GM18907 (cell line): Measurements from ENCODE around the gene RAB36.

Source experiments
- ATAC-seq: cut with Tn5 transposase; IDR thresholded peaks from one replicate; pipeline ENCODE4 v1.9.1; 2021; ENCODE audit warnings: mild to moderate bottlenecking, moderate library complexity; ENCODE audit not compliant: unreplicated experiment

RAB36 gene

DNA sequence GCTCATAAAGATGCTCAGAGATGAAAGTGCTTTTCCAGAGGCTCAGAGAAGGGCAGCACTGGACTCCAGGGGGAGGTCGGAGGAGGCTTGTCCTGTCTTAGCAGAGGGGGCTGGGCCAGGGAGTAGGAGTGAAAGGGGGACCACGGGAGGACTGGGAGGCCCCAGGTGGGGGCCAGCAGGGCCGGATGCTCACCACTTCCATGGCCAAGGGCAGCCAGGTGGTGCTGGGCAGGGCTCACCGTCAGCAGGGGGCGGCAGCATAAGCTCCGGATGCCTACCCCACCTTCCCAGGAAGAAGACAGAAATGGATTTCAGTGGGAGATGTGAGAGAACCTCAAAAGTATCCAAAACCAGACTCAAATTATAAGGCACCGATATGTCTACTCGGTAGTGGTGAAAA lies 11.0 kb downstream of the RAB36 start:
- no peak for ATAC-seq

DNA sequence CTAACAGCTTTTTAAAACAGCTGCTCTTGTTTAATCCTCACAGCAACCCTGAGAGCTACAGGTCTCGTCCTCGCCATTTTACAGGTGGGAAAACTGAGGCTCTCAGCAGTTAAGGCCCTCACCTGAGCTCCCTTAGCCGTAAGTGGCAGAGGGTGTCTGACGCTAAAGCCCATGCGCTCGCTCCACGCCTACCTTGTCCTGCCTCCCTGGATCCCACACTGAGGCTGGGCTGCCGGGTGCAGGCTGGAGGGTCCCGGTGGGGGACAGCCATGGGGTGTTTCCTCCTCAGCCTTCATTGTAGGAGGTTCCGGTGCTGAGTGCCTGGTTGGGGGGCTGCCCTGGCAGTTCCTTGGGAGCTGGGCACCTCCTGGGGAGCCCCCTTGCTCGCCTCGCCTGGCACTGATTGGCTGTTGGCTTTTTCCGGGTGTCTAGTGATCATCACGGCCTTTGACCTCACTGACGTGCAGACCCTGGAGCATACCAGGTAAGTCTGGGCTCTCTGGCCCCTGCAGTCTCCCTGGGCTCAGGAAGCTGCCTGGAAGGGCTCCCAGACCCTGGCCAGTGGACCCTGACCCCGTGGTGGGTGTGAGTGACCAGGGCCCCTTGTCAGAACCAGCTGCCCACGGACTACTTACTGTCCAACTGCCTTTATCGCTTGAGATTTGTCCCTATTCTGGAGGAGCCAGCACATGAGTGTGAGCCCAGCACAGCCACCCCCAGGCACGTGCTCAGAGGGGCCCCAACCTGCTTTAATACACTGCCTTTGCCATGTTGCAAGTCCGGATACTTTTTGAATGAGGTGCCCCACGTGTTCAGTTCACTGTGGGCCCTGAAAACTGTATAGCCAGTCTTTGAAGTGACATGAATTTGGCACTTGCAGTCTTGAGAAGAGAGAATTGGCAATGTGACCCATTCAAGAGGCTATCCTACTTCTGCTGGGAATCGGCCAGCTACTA lies 12.6 kb downstream of the RAB36 start:
- ATAC-seq = no peak

DNA sequence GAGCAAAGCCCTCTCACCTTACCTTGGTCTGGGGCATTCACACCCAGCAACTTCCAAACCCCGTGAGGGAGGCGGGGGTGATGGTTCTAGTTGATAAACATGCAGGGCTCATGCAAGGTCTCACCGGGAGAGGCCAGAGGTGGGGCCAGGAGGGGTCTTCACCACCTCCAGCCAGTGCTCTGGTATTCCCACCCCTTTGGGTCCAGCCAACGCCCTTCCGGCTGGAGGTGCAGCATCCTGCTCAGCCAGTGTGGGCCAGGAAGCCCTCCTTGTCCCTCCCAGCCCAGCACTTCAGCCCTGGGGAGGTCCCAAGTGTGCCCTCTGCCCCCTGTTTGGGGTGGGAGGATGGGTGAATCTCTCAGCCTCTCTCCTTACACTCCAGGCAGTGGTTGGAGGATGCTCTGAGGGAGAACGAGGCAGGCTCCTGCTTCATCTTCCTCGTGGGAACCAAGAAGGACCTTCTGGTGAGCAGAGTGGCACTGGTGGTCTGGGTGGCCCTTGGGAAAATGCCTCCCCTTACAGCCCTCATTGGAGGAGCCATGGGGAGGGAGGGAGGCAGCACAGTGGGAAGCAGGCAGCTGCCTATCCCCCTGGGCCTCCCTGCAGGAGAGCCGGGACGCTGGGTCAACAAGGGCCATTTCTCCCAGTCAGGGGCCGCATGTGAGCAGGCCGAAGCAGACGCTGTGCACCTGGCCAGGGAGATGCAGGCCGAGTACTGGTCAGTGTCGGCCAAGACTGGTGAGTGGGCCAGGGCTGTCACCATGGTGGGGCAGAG lies 13.4 kb downstream of the RAB36 start:
- no peak for ATAC-seq

DNA sequence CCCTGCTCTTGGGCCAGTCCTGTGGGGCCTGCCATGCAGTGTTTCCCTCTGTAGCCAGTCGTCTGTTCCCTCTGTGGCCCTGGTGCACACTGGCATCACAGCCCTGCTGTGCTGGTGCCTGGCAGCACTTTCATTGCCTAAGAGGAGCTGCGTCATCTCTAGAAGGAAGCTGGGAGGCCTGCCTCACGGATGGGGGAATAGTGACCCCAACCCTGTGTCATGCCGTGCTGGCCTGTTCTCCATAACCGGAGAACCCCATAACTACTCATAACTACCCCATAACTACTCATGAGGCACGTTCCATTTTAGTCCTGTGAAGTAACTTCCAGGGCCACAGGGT lies 14.0 kb downstream of the RAB36 start:
- no peak for ATAC-seq

DNA sequence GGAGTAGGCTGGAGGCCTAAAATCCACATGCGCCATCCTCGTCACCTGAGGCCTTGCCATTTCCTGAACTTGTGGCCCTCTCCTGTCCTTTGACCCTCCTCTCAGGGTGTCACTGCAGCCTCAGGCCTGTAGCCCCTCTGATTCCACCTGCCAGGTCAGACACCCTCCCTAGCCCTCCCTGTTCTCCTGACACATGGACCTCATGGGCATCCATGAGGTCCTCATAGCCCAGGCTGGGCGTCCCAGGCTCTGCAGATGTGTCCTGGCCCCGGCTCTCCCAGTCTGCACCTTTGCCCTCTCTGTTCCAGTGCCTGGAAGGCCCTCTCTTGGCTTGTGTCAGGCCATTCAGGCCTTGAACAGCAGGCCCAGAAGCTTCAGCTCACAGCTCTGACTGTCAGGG lies 15.8 kb downstream of the RAB36 start:
- no peak for ATAC-seq

DNA sequence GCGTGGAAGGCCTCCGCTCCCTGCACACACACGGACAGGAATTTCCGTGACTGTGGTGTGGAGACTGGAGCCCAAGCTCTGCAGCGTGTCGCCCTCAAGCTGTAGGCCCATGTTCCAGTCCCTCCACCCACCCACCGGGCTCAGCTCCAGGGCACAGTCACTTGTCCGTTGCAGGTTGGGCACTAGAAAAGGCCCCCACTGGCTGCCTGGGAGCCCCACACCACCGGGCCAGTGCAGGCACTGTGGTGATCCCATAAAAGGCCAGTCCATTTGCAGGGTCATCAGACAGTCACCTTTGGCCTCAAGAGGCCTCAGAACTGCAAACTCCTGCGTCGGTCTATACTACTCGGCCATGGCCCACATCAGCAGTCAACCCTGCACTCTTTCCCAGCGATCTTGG lies 16.3 kb downstream of the RAB36 start:
- ATAC-seq = no peak

DNA sequence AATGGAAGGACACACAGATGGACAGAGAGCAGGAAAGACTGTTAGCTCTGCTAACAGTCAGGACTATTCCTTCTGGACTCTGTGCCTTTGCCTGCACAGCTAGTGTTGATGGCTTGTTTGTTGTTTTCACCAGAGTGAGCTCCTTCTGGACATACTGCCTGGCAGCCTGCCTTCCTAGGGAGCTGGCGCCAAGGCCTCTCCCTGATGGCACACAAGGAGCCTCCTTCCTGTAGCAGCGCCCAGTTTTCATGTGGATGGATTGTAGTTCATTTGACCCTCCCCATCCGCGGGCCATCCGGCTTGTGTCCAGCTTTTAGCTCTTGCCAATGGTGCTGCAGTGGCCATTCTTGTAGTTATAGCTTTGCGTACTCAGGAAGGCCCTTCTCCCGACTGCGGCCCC lies 18.4 kb downstream of the RAB36 start:
- no peak for ATAC-seq

DNA sequence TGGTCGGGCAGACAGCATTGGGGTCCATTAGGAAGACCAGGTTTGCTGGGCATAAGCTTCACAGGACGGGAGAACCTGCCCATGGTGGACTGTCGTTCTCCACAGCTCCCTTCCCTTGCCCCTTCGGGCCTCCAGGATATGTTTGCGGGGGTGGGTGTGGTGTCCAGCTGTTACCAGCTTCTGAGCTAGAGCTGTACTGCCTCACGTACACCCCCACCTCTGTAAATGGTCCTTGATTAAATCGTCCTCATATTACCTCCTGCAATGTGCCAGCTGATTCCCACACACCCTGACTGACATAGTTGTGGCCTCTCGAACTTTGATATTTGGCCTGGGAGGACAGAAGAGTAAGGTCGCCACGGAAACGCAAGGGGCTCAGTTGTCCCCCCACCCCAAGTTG lies 18.8 kb downstream of the RAB36 start:
- ATAC-seq = no peak

DNA sequence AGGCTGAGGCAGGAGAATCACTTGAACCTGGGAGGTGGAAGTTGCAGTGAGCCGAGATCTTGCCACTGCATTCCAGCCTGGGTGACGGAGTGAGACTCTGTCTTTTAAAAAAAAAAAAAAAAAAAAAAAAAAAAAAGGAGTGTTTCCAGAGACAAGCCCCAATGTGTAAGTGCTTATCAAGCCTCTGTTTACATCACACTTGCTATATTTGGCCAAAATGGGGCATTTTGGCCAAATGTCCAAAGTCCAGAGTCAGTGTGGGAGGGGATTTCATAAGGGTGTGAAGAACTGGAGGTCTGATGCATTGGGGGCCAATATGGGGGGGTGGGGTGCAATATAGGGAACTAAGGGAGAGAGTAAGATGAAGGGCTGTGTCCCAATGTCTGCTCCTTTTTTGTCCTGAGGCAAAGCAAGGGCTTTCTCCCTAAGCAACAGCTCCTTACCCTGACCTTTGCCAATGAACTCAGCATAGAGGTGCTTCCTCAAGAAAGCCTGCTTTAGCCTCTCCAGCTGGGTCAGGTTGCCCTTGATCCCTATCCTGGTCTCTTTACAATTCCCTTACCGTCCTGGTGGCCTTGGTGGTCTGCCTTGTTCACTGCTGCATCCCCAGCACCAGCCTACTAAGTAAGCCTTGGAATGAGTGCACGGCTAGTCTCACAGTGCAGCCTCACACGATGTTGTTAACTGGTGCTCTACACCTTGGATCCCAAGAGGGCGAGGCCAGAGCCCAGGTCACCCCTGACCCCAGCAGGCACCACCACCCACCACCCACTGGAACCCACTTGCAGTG lies 21.0 kb downstream of the RAB36 start:
- ATAC-seq = no peak

DNA sequence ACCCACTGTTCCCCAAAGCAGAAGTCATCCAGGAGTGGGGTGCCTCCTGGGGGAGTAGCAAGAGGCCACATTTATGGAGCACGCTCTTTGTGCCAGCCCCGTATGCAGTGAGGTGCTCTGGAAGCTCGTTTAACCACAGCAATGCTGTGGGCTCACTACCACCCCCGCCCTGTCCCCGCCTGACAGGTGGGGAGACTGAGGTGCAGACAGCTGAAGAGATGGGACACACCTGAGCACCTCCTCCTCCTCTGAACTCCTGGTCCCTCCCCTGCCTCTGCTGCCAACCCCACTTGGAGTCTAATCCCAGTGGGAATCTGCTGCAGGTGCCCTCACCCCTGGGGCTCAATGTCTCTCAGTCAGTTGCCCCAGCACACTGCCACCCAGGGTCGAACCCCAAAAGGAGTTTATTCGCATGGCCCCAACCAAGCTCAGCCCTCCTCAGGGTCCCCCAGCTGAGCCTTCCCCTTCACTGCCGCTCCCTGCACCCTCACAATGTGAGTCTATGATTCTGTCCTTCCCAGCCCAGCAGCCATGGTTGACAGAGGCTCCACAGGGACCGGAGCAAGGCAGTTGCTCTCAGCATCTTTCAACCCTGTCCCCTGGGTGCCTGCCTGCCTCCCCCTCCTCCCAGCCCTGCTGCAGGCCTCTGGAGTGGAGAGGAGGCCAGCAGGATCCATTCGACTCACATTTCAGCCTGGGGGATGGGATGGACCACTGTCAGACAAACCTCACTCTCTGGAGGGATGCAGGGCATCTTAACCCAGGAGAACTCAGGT lies 21.8 kb downstream of the RAB36 start:
- no peak for ATAC-seq

DNA sequence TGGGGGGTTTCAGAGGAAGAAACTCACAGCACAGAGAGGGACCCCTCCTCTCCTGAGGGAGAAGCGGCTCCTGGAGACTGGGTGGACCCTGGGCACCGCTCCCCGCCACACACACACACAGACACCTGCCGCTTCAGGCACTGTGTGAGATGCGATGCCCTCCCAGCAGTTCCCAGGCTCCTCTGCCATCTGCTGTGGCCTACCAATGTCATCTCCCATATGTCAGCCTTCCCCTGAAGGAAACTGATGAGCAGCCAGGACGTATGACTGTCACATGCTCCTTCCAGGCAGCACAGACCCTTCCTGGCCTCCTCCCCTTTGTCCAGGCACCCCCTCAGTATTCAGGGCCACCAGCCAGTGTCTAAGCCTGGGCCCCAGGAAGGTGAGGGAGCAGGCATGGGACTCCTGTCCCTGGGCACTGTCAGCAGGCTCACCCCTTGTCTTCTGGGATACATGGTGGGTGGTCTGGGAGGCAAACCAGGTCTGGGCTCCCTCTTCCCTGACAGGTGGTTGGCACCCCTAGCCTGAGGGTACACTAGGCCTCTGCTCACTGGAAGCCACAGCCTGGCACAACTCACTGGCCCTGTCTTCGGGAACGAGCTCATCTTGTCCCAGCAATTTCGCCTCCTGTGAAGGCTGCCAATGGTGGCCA lies 23.2 kb downstream of the RAB36 start:
- no peak for ATAC-seq

DNA sequence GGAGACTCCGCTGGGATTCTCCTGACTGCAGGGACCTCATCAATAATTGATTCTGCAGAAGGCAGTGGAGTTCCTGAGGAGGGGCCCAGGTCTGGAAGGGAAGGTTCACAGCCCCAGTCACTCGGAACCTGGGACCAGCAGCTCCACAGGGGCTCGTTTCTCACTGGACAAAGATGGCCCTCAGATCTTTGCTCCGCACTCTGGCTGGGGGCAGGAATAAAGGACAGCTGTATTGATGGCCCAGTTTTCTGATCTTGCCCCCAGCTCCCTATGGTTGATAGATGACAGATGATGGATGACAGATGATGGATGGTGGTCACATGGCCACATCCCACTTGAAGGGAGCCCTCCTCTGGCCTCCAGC lies 23.7 kb downstream of the RAB36 start:
- ATAC-seq = no peak

DNA sequence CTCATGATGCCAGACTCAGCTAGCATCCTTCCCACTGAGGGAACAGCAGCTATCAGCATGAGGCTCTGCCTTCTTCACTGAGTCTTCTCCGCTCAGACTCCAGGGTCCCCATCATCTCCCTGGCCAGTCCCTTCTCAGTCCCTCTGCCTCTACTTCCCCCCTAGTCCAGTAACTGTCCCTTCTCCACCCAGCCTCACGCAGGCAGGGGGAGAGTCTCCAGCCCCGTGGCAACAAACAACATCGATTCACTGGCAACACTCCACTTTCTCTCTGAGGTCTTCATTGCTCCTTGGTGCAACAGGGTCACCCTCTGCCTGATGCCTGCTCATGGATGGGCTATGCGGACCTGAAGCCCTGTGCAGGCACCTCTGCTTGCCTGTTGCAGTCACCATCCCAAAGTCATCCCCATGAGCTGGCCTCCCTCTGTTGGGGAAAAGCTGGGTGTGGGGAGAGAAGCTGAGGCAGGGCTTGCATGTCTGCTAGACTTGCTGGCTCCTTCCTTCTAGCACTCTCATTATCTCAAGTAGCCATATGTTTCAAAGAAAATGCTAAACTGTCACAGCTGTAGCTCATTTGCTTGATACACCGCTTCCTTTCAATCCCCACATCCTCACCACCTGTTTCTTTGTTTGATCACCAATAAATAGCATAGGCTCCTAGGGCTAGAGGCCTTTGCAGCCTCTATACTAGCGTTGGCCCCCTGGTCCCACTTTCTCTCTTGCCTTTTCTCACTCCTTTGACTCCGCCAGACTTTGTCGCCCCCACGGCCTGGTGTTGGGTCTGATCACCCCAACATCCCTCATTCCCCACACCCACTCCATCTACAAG lies 30.8 kb downstream of the RAB36 start:
- ATAC-seq = no peak

DNA sequence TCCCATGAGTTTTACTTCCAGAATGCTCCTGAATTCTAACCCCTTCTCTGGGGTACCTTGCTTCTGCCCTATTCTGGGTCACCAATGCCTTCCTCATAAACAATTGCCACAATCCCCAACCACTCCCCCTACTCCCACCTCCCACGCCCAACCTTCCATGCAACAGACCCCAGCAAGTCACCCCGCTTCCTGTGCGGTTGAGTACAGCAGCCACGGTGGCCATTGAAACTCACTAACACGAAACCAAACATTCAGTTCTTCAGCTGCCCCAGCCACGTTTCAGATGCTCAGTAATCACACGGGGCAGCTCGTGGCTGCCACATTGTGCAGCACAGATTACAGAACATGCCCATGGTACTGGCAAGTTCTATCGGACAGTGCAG lies 31.4 kb downstream of the RAB36 start:
- ATAC-seq = no peak

DNA sequence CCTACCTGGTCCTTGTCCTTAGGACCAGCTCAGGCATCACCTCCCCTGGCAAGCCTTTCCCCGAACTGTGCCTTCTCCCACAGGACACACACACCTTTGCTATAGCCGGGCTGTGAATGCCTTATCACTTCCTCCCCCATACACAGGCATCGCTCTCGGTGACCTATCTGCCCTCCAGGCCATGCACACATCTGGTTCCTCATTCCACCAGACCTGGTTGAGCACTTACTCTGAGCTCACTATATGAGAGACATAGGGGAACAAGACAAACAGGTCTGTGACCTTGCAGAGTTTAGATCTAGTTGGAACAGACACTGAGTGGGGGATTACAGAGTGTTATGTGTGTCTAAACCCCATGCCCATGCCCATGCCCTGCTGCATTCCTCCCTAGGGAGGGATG lies 31.9 kb downstream of the RAB36 start:
- no peak for ATAC-seq

DNA sequence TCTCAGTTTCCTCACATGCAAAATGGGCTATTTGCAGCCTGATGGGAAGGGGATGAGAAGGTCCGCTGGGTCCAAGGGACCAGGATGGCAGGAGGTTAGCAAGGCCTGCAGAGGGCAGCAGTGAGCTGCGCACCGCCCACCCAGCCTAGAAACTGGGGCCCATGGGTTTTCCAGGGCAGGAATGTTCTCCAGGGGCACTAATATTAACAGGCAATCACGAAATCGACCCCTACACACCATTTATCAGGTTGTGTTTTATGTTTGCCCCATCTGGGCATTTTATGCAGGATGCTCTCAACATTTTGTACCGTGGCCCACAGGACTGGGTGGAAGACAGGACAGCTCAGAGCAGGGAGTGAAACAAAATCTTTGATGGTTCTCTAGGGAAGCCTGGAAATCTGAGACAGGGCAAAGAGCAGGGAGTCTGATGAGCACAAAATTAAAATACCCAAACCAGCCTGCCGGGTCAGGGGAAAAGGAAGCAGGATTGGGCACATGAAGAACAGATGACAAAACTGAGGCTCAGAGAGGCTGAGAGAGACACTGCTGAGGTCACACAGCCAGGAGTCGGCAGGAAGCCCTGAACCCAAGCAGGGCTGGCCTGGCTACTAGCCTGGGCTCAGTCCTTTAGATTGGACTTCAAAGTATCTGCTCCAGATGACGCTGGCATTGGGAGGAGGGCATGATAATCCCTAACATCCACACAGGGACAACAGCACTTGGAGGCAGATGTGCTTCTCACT lies 33.4 kb downstream of the RAB36 start:
- no peak for ATAC-seq

DNA sequence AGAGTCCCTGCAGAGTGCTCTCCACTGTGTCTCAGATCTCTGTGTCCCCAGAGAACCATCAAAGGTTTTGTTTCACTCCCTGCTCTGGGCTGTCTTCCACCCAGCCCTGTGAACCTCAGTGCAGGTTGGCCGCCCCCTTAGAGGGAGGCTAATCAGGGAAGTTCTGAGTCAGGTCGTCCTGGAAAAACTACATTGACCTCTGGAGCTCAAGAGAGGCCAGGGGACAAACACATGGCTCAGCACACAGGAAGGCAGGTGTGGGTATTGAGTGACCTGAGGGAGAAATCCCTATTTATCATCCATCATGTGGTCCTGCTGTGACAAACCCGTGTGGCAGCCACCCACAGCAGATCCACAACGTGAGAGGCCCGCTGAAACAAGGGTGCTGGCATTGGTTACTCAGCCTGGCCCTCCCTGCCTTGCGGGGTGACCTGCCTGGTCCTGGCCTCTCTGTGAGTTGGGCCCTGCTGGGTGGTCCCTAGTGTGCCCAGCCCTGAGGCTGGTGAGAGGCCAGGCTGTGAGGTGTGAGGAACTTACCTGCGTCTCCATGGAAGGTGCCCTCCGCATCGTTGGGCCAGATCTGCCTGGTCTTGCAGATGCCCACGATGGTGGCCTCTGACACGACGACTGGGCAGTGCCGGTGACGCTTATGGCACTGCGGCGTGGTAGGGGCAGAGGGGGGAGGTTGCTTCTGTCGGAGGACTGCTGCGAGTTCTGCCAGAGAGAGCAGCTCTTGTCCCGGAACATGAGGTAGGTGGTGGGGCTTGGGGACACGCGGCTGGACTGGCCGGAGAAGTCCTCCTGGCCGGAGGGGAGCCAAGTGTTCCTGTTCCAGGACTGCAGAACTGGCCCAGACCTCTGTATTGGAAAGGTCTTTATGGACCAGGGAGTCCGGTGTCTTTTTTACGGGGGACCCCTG lies 34.4 kb downstream of the RAB36 start:
- ATAC-seq = no peak
